Activated T-cell treated with anti-CD3 and anti-CD28 coated beads, Interleukin-2, amount 50 U/mL, for 72 hours (primary cell): Measurements from ENCODE around the gene PPA1. TPM values are rescaled to one million over a fixed set of nuclear protein-coding genes. Genes with fewer than 3 reads are reported as not detected.
A peak's percentile ranks its signal among the peaks of the same experiment; 100 is the strongest.
"Not testable (repeated sequence)": the region's sequence is repeated elsewhere in the genome, so short reads cannot be mapped to it uniquely, and the experiment has no call there.

Experiments
- ATAC-seq, 2 donors: fragments of 150-1000 bp; cut with Tn5 transposase; replicated peaks in 1 of 2; 2 replicates each; pipeline ENCODE4 v1.10.0; 2021; ENCODE audit warnings: moderate library complexity in 2 of 2, mild to moderate bottlenecking in 1 of 2
- DNase-seq, 2 donors: peaks; one replicate each; pipeline ENCODE4 v3.0.0; 2021 to 2022; ENCODE audit warnings: mixed read lengths in 1 of 2
- H3K27ac Mint-ChIP-seq: one replicate; pipeline ENCODE4 v1.8.0; 2022; ENCODE audit warnings: mild to moderate bottlenecking, moderate library complexity, mixed read lengths
- H3K27me3 Mint-ChIP-seq: one replicate; pipeline ENCODE4 v1.8.0; 2022; ENCODE audit warnings: low read depth, mixed read lengths
- H3K36me3 Mint-ChIP-seq, 2 donors: one replicate each; pipeline ENCODE4 v1.8.0; 2022; ENCODE audit warnings: mixed read lengths in 2 of 2, mild to moderate bottlenecking in 1 of 2; ENCODE audit not compliant: insufficient read depth in 2 of 2
- H3K4me1 Mint-ChIP-seq: one replicate; pipeline ENCODE4 v1.8.0; 2022; ENCODE audit warnings: low read depth, mixed read lengths
- H3K4me3 Mint-ChIP-seq, 2 donors: one replicate each; pipeline ENCODE4 v1.8.0; 2022; ENCODE audit warnings: mild to moderate bottlenecking in 2 of 2, mixed read lengths in 2 of 2, moderate library complexity in 2 of 2
- H3K9me3 Mint-ChIP-seq, 2 donors: one replicate each; pipeline ENCODE4 v1.8.0; 2022; ENCODE audit warnings: mixed read lengths in 2 of 2
- total RNA-seq, 2 donors: library from RNA; stranded (reverse); gene quantifications; one replicate each; pipeline ENCODE4 v1.2.3, GENCODE V29; 2022

Gene PPA1
- total RNA-seq, 2 donors from 2014 or later = 274 to 290 TPM

- DNase-seq = no peak
- Mint-ChIP-seq H3K4me1 (peaks cover 5% of the 10 kb centered on the region), H3K36me3 (peaks cover 0 to 2% of the 10 kb centered on the region in 2 donors), H3K9me3 (peaks cover 0 to 1% of the 10 kb centered on the region in 2 donors), H3K4me3 (no peak overlapping the region), H3K27ac (no peak overlapping the region), H3K27me3 (peaks cover 11% of the 10 kb centered on the region)
- ATAC-seq = no peak
Measured at GRCh38 chr10:70241081-70241480, 7.9 kb upstream of the PPA1 start.

DNA sequence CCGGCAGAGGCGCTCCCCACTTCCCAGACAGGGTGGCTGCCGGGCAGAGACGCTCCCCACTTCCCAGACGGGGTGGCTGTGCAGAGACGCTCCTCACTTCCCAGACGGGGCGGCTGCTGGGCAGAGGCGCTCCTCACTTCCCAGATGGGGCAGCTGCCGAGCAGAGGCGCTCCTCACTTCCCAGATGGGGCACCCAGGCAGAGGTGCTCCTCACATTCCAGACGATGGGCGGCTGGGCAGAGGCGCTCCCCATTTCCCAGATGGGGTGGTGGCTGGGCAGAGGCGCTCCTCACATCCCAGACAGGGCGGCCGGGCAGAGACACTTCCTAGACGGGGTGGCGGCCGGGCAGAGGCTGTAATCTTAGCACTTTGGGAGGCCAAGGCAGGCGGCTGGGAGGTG lies 6.8 kb upstream of the PPA1 start:
- DNase-seq, H3K27me3 Mint-ChIP-seq, H3K4me3 Mint-ChIP-seq, H3K27ac Mint-ChIP-seq, H3K36me3 Mint-ChIP-seq, ATAC-seq, H3K9me3 Mint-ChIP-seq, H3K4me1 Mint-ChIP-seq: not testable (repeated sequence)

- not testable (repeated sequence) for DNase-seq, H3K27ac Mint-ChIP-seq, H3K4me3 Mint-ChIP-seq, ATAC-seq, H3K27me3 Mint-ChIP-seq, H3K36me3 Mint-ChIP-seq, H3K9me3 Mint-ChIP-seq
- H3K4me1 Mint-ChIP-seq = peaks cover 16% of the 10 kb centered on the region
Measured at GRCh38 chr10:70239077-70239976, 6.1 kb upstream of the PPA1 start.

GRCh38 chr10:70237958-70238536 lies 4.8 kb upstream of the PPA1 start:
- not testable (repeated sequence) for H3K4me3 Mint-ChIP-seq, ATAC-seq, DNase-seq, H3K36me3 Mint-ChIP-seq, H3K9me3 Mint-ChIP-seq, H3K27ac Mint-ChIP-seq, H3K27me3 Mint-ChIP-seq
- H3K4me1 Mint-ChIP-seq = peaks cover 23% of the 10 kb centered on the region

- H3K9me3 Mint-ChIP-seq = no peaks in the 10 kb centered on the region
- DNase-seq = no peak
- ATAC-seq = no peak
- no peaks in the 10 kb centered on the region for H3K27me3 Mint-ChIP-seq
- no peak overlapping the region for H3K27ac Mint-ChIP-seq
- H3K4me3 Mint-ChIP-seq = peak overlapping the region; percentile 31 to 51
- H3K36me3 Mint-ChIP-seq = peaks cover 2 to 3% of the 10 kb centered on the region in 2 donors
- peaks cover 38% of the 10 kb centered on the region for H3K4me1 Mint-ChIP-seq
Measured at GRCh38 chr10:70234668-70235447, 1.6 kb upstream of the PPA1 start.

- peaks cover 46% of the 10 kb centered on the region for H3K4me1 Mint-ChIP-seq
- no peaks in the 10 kb centered on the region for H3K9me3 Mint-ChIP-seq
- ATAC-seq (no peak), DNase-seq (no peak)
- peak overlapping the region; percentile 92 for H3K27ac Mint-ChIP-seq
- peaks cover 2 to 5% of the 10 kb centered on the region in 2 donors for H3K36me3 Mint-ChIP-seq
- no peaks in the 10 kb centered on the region for H3K27me3 Mint-ChIP-seq
- peak overlapping the region; percentile 86 to 95 for H3K4me3 Mint-ChIP-seq
Measured at GRCh38 chr10:70233939-70234300, 691 bp upstream of the PPA1 start.

DNA sequence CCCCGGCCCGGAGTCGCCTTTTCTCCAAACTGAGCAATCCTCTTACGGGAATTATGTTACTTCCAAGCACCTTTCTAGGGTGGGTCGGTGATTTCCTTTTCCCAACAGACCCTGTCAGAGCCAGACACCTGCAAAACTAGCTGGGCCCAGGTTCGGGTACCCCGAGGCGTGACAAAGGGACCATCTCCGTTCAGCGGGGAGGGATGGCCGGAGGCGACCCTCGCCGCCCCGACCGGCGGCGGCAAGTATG lies 445 bp downstream of the PPA1 start:
- ATAC-seq = no peak
- H3K27me3 Mint-ChIP-seq = no peaks in the 10 kb centered on the region
- no peak for DNase-seq
- H3K27ac Mint-ChIP-seq = peak overlapping the region; percentile 52
- peak overlapping the region; percentile 86 to 95 for H3K4me3 Mint-ChIP-seq
- H3K4me1 Mint-ChIP-seq = peaks cover 52% of the 10 kb centered on the region
- H3K9me3 Mint-ChIP-seq = no peaks in the 10 kb centered on the region
- H3K36me3 Mint-ChIP-seq = peaks cover 2 to 5% of the 10 kb centered on the region in 2 donors

DNA sequence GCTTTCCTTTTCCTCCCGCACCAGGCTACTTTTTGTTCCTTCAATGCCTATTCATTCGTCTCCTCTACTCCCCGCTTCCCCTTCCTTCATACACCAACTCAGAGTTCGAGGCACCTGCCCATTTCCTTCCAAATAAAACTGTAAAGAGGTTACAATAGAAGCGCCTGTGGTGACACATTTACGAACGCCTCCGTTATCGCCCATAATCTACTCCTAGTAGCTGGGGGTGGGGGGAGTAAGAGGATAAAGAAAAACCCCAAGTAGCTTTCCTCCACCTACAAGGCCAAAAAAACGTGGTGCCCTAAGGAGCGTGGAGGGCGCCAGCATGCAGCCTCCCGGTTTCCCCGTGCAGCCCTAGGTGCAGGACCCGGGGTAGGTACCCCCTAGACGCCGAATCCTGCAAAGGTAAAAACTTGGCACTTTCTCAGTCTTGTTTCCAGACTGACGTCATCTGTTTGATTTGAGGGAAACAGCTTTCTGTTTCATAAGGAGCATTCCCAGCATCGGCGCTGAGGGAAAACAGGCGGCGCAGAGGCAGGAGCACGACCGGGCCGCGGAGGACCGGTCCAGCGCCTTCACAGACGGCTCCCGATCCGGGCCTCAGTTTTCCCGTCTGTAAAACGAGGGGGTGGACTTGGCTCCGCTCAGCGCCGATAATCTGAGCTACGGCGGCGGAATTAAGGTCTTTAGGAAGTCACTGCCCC lies 922 bp downstream of the PPA1 start:
- peak overlapping the region; percentile 86 to 95 for H3K4me3 Mint-ChIP-seq
- no peaks in the 10 kb centered on the region for H3K27me3 Mint-ChIP-seq
- H3K4me1 Mint-ChIP-seq = peaks cover 52% of the 10 kb centered on the region
- ATAC-seq (peak; percentile 20 to 29), DNase-seq (peak; percentile 40 to 53)
- peaks cover 2 to 5% of the 10 kb centered on the region in 2 donors for H3K36me3 Mint-ChIP-seq
- peak overlapping the region; percentile 52 for H3K27ac Mint-ChIP-seq
- no peaks in the 10 kb centered on the region for H3K9me3 Mint-ChIP-seq

- no peak for ATAC-seq
- no peak for DNase-seq
- Mint-ChIP-seq H3K4me3 (peak overlapping the region in 1 of 2 donors; percentile 15), H3K27me3 (no peaks in the 10 kb centered on the region), H3K4me1 (peaks cover 62% of the 10 kb centered on the region), H3K36me3 (peaks cover 5 to 7% of the 10 kb centered on the region in 2 donors), H3K9me3 (no peaks in the 10 kb centered on the region), H3K27ac (no peak overlapping the region)
Measured at GRCh38 chr10:70228491-70228890, 4.7 kb downstream of the PPA1 start.

GRCh38 chr10:70227548-70228320 lies 5.5 kb downstream of the PPA1 start:
- Mint-ChIP-seq H3K4me1 (peaks cover 69% of the 10 kb centered on the region), H3K9me3 (no peaks in the 10 kb centered on the region), H3K27ac (no peak overlapping the region), H3K27me3 (no peaks in the 10 kb centered on the region), H3K36me3 (peaks cover 5 to 7% of the 10 kb centered on the region in 2 donors), H3K4me3 (peak overlapping the region in 1 of 2 donors; percentile 14)
- DNase-seq (no peak), ATAC-seq (no peak)

DNA sequence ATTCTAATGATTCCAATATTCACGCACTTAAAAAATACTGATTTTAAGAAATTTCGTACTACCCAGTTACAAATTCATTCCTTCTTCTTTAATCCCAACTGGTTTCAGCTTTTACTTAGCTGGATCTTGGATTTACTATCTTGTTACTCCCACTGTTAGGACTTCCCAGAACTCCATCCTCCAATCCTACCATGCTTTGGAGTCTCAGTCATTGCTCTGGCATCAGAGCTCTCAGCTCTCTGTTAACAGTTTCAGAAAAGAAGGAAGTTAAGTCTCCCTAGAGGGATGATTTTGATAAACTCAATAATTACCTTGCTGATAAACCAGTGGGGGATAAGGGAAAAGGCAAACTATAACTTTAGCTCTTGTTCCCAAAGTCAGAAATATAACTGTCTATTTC lies 9.5 kb downstream of the PPA1 start:
- no peak for ATAC-seq
- no peaks in the 10 kb centered on the region for H3K9me3 Mint-ChIP-seq
- no peak overlapping the region for H3K27ac Mint-ChIP-seq
- no peaks in the 10 kb centered on the region for H3K27me3 Mint-ChIP-seq
- peaks cover 53% of the 10 kb centered on the region for H3K4me1 Mint-ChIP-seq
- no peak overlapping the region for H3K4me3 Mint-ChIP-seq
- DNase-seq = no peak
- H3K36me3 Mint-ChIP-seq = peaks cover 6 to 10% of the 10 kb centered on the region in 2 donors

DNA sequence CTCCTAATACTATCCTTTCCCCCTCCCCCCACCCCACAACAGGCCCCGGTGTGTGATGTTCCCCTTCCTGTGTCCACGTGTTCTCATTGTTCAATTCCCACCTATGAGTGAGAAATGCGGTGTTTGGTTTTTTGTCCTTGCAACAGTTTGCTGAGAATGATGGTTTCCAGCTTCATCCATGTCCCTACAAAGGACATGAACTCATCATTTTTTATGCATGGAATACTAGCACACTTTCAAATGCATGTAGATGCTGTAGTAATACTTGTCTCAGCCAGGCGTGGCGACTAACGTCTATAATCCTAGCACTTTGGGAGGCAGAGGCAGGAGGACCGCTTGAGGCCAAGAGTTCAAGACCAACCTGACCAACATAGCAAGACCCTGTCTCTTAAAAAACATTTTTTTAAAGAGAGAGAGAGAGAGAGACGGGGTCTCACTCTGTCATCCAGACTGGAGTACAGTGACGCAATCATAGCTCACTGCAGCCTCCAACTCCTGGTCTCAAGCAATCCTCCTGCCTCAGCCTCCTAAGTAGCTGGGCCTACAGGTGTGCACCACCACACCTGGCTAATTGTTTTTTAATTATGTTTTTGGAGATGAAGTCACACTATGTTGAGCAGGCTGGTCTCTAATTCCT lies 10.3 kb downstream of the PPA1 start:
- peaks cover 6 to 14% of the 10 kb centered on the region in 2 donors for H3K36me3 Mint-ChIP-seq
- not testable (repeated sequence) for DNase-seq, H3K4me3 Mint-ChIP-seq, H3K27me3 Mint-ChIP-seq, ATAC-seq, H3K27ac Mint-ChIP-seq, H3K9me3 Mint-ChIP-seq
- H3K4me1 Mint-ChIP-seq = peaks cover 54% of the 10 kb centered on the region
